Stimulated activated naive CD4-positive, alpha-beta T cell treated with Interleukin-2 at 50 U/mL for 16 hours (primary cell): ENCODE measurements around the gene FAHD2A.
"Not testable (repeated sequence)": the region's sequence is repeated elsewhere in the genome, so short reads cannot be mapped to it uniquely, and the experiment has no call there.

Experiments
- DNase-seq: peaks from one replicate; lab custom pipeline; 2025; lab: John Stamatoyannopoulos, UW

Gene FAHD2A

GRCh38 chr2:95435872-95436209 is 33.3 kb downstream of the FAHD2A start:
- not testable (repeated sequence) for DNase-seq

DNA sequence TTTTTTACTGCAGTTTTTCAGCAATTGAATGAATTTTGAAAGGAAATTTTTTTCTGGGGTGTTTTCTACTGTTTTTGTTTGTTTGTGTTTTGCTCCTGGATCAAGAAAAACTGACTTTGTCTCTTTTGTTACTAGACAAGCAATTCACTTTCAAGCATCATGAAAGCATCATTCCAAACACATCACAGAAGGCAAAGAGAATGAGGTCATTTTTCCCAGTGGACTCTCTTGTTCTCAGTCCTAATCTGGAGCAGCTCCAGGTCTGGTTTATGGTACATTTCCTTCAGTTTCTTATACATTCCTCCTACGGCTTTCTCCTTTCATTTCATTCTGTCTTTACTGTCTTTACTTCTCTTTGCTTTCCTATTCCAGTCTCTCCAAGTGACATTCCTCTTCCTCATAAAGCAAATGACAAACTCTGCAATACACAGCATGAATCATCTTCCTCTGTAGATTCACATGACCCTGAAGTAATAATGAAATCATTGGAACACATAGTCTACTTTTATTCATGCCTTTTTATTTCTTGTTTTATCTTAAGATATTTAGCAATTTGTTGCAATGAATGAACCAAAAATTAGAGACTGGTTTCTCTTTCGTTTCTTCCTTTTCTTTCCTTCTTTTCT is 40.1 kb downstream of the FAHD2A start:
- DNase-seq = not testable (repeated sequence)

DNA sequence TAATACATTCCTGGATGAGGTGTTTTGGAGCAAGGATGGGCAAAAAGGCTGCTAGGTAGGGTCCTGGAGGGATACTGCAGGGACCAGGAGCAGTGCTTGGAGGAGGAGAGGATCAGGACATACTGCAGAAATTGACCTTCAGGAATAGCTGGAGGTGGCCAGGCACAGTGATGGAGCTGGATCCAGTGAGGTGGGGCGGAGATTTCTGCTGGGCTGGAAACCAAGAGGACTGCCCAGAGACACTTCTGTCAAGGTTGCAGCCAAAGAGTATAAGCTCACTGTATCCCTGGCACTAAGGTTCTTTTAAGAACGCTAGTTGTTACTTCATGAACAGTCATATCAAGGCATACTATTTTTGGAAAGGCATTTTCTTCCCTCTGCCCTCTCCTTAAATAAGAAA is 42.8 kb downstream of the FAHD2A start:
- not testable (repeated sequence) for DNase-seq

GRCh38 chr2:95463292-95463691 is 60.8 kb downstream of the FAHD2A start:
- DNase-seq = not testable (repeated sequence)
